ENCODE results near the gene SRC.

- TF ChIP-seq, protein P1, sequence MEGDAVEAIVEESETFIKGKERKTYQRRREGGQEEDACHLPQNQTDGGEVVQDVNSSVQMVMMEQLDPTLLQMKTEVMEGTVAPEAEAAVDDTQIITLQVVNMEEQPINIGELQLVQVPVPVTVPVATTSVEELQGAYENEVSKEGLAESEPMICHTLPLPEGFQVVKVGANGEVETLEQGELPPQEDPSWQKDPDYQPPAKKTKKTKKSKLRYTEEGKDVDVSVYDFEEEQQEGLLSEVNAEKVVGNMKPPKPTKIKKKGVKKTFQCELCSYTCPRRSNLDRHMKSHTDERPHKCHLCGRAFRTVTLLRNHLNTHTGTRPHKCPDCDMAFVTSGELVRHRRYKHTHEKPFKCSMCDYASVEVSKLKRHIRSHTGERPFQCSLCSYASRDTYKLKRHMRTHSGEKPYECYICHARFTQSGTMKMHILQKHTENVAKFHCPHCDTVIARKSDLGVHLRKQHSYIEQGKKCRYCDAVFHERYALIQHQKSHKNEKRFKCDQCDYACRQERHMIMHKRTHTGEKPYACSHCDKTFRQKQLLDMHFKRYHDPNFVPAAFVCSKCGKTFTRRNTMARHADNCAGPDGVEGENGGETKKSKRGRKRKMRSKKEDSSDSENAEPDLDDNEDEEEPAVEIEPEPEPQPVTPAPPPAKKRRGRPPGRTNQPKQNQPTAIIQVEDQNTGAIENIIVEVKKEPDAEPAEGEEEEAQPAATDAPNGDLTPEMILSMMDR (IDR thresholded peaks at IDR 0.05), result no peak
- TF ChIP-seq POLR2A (IDR thresholded peaks at IDR 0.05) (no peak), EP300 (IDR thresholded peaks at IDR 0.05; ENCODE audit: low read depth) (no peak), POLR2AphosphoS5 (IDR thresholded peaks at IDR 0.05) (no peak)
Measured at GRCh38 chr20:37365760-37366638, 20.1 kb downstream of the SRC start.
